Measurements from ENCODE around the gene TTYH1. TPM values are rescaled to one million over a fixed set of nuclear protein-coding genes. Genes with fewer than 3 reads are reported as not detected.

TTYH1 gene
- polyA plus RNA-seq, 3 donors = 6.2 to 7.0 (median 6.9) TPM

GRCh38 chr19:54421169-54421516 is 5.9 kb downstream of the TTYH1 start:
- no peak for DNase-seq (ENCODE audit: low read depth in 3 of 3, low spot score in 2 of 3)

- DNase-seq (ENCODE audit: low read depth in 3 of 3, low spot score in 2 of 3) = no peak
These were observed 6.3 kb downstream of the TTYH1 start for GRCh38 chr19:54421521-54421920.

GRCh38 chr19:54422136-54422535 is 6.9 kb downstream of the TTYH1 start:
- no peak for DNase-seq (ENCODE audit: low read depth in 3 of 3, low spot score in 2 of 3)

GRCh38 chr19:54424201-54424600 is 8.9 kb downstream of the TTYH1 start:
- no peak for DNase-seq (ENCODE audit: low read depth in 3 of 3, low spot score in 2 of 3)

GRCh38 chr19:54424660-54425381 is 9.6 kb downstream of the TTYH1 start:
- no peak for DNase-seq (ENCODE audit: low read depth in 3 of 3, low spot score in 2 of 3)

GRCh38 chr19:54425382-54425723 is 10.1 kb downstream of the TTYH1 start:
- DNase-seq (ENCODE audit: low read depth in 3 of 3, low spot score in 2 of 3) = no peak

GRCh38 chr19:54426291-54426931 is 11.1 kb downstream of the TTYH1 start:
- no peak for DNase-seq (ENCODE audit: low read depth in 3 of 3, low spot score in 2 of 3)

- no peak for DNase-seq (ENCODE audit: low read depth in 3 of 3, low spot score in 2 of 3)
These were observed 12.3 kb downstream of the TTYH1 start for GRCh38 chr19:54427586-54427985.

GRCh38 chr19:54428323-54429175 is 13.3 kb downstream of the TTYH1 start:
- DNase-seq (ENCODE audit: low read depth in 3 of 3, low spot score in 2 of 3) = no peak

GRCh38 chr19:54429176-54429495 is 13.9 kb downstream of the TTYH1 start:
- no peak for DNase-seq (ENCODE audit: low read depth in 3 of 3, low spot score in 2 of 3)

GRCh38 chr19:54429545-54430227 is 14.4 kb downstream of the TTYH1 start:
- DNase-seq (ENCODE audit: low read depth in 3 of 3, low spot score in 2 of 3) = no peak

- no peak for DNase-seq (ENCODE audit: low read depth in 3 of 3, low spot score in 2 of 3)
These were observed 15.3 kb downstream of the TTYH1 start for GRCh38 chr19:54430306-54431254.

- no peak for DNase-seq (ENCODE audit: low read depth in 3 of 3, low spot score in 2 of 3)
These were observed 16.1 kb downstream of the TTYH1 start for GRCh38 chr19:54431255-54431838.

- DNase-seq (ENCODE audit: low read depth in 3 of 3, low spot score in 2 of 3) = no peak
These were observed 17.0 kb downstream of the TTYH1 start for GRCh38 chr19:54432144-54432738.

- DNase-seq (ENCODE audit: low read depth in 3 of 3, low spot score in 2 of 3) = no peak
These were observed 18.4 kb downstream of the TTYH1 start for GRCh38 chr19:54433697-54434096.

- DNase-seq (ENCODE audit: low read depth in 3 of 3, low spot score in 2 of 3) = no peak
These were observed 19.0 kb downstream of the TTYH1 start for GRCh38 chr19:54434112-54434872.

- DNase-seq (ENCODE audit: low read depth in 3 of 3, low spot score in 2 of 3) = no peak
These were observed 19.6 kb downstream of the TTYH1 start for GRCh38 chr19:54434873-54435214.

GRCh38 chr19:54435551-54436016 is 20.3 kb downstream of the TTYH1 start:
- DNase-seq (ENCODE audit: low read depth in 3 of 3, low spot score in 2 of 3) = no peak

Measured in right renal cortex interstitium (tissue), 3 donors.